GM20000 (cell line): ENCODE measurements around the gene POLK.
"Not testable (repeated sequence)": the region's sequence is repeated elsewhere in the genome, so short reads cannot be mapped to it uniquely, and the experiment has no call there.

Experiments
- DNase-seq: peaks from one replicate; pipeline ENCODE4 v3.0.0; 2012; ENCODE audit warnings: low spot score
- CTCF ChIP-seq: IDR thresholded peaks from 2 replicates; pipeline ENCODE4 v1.5.1; 2012; ENCODE audit warnings: mild to moderate bottlenecking, control low read depth; ENCODE audit errors: extremely low read depth, missing control alignments

The POLK gene

GRCh38 chr5:75600535-75600934, 88.8 kb downstream of the POLK start:
- DNase-seq = no peak
- no peak for TF ChIP-seq CTCF

GRCh38 chr5:75601567-75601966, 89.9 kb downstream of the POLK start:
- no peak for TF ChIP-seq CTCF
- DNase-seq = no peak

GRCh38 chr5:75601996-75602395, 90.3 kb downstream of the POLK start:
- TF ChIP-seq CTCF = no peak
- no peak for DNase-seq

- DNase-seq = no peak
- no peak for TF ChIP-seq CTCF
Measured at GRCh38 chr5:75603371-75603770, 91.7 kb downstream of the POLK start.

- TF ChIP-seq CTCF = no peak
- DNase-seq = no peak
Measured at GRCh38 chr5:75603821-75604220, 92.1 kb downstream of the POLK start.

- DNase-seq = not testable (repeated sequence)
Measured at GRCh38 chr5:75607341-75607740, 95.7 kb downstream of the POLK start.

- no peak for TF ChIP-seq CTCF
- no peak for DNase-seq
Measured at GRCh38 chr5:75608870-75609269, 97.2 kb downstream of the POLK start.

GRCh38 chr5:75610201-75610600, 98.5 kb downstream of the POLK start:
- no peak for DNase-seq
- TF ChIP-seq CTCF = no peak

GRCh38 chr5:75610859-75611310, 99.2 kb downstream of the POLK start:
- DNase-seq = not testable (repeated sequence)
